Neural cell (in vitro differentiated cells): ENCODE measurements around the gene HPSE2. TPM values are rescaled to one million over a fixed set of nuclear protein-coding genes. Genes with fewer than 3 reads are reported as not detected.

ENCODE experiments used
- H2AFZ ChIP-seq: fragments of 200-600, 300-800 bp; sonication (generic), shearing (Covaris generic); 2 replicates; pipeline ENCODE4 v1.6.0; 2014; ENCODE audit warnings: low read depth, mild to moderate bottlenecking, antibody characterized with exemption, low read length, moderate library complexity
- H3F3A ChIP-seq: fragments of 200-600 bp; shearing (Covaris generic); 2 replicates; pipeline ENCODE4 v1.6.1; 2016; ENCODE audit warnings: mild to moderate bottlenecking, moderate library complexity, mixed read lengths, antibody characterized with exemption, low read length; ENCODE audit not compliant: insufficient read depth, poor library complexity, severe bottlenecking
- H3K27ac ChIP-seq: fragments of 200-600, 300-800 bp; sonication (generic), shearing (Covaris generic); 2 replicates; pipeline ENCODE4 v1.5.1; 2014; ENCODE audit warnings: mild to moderate bottlenecking, low read length, moderate library complexity
- H3K27me3 ChIP-seq: fragments of 300-800, 200-600 bp; sonication (generic), shearing (Covaris generic); 2 replicates; pipeline ENCODE4 v1.6.0; 2014; ENCODE audit warnings: mild to moderate bottlenecking, low read depth, low read length, moderate library complexity; ENCODE audit not compliant: insufficient read depth
- H3K36me3 ChIP-seq: fragments of 300-800, 200-600 bp; sonication (generic), shearing (Covaris generic); 2 replicates; pipeline ENCODE4 v1.5.1; 2014; ENCODE audit warnings: mild to moderate bottlenecking, antibody characterized with exemption, low read length, moderate library complexity; ENCODE audit not compliant: insufficient read depth
- H3K4me2 ChIP-seq: fragments of 300-800, 200-600 bp; sonication (generic), shearing (Covaris generic); 2 replicates; pipeline ENCODE4 v1.6.0; 2014; ENCODE audit warnings: mild to moderate bottlenecking, low read length
- H3K4me3 ChIP-seq: fragments of 300-800, 200-600 bp; sonication (generic), shearing (Covaris generic); 2 replicates; pipeline ENCODE4 v1.5.1; 2014; ENCODE audit warnings: mild to moderate bottlenecking, low read length, moderate library complexity
- H3K79me2 ChIP-seq: fragments of 200-600 bp; shearing (Covaris generic); replicated peaks from 2 replicates; pipeline ENCODE4 v1.6.0; 2014; ENCODE audit warnings: mild to moderate bottlenecking, low read length, moderate library complexity; ENCODE audit not compliant: insufficient read depth
- H3K9ac ChIP-seq: fragments of 300-800, 200-600 bp; sonication (generic), shearing (Covaris generic); 2 replicates; pipeline ENCODE4 v1.6.1; 2016; ENCODE audit warnings: mild to moderate bottlenecking, low read length, mixed read lengths
- H3K9me2 ChIP-seq: fragments of 200-600 bp; shearing (Covaris generic); 2 replicates; pipeline ENCODE4 v1.6.1; 2016; ENCODE audit warnings: mild to moderate bottlenecking, low read length, mixed read lengths; ENCODE audit not compliant: insufficient read depth
- H3K9me3 ChIP-seq: fragments of 200-600, 300-800 bp; sonication (generic), shearing (Covaris generic); 2 replicates; pipeline ENCODE4 v1.6.1; 2016; ENCODE audit warnings: mild to moderate bottlenecking, mixed run types, low read length, moderate library complexity, mixed read lengths
- H4K20me1 ChIP-seq: fragments of 200-600 bp; shearing (Covaris generic); 2 replicates; pipeline ENCODE4 v1.6.1; 2016; ENCODE audit warnings: mild to moderate bottlenecking, mixed run types; ENCODE audit not compliant: insufficient read depth
- CTCF ChIP-seq: fragments of 450-650 bp; IDR thresholded peaks from 2 replicates; pipeline ENCODE4 v1.5.1; 2014; ENCODE audit warnings: antibody characterized with exemption, mild to moderate bottlenecking, moderate library complexity; ENCODE audit not compliant: poor library complexity, severe bottlenecking
- EP300 ChIP-seq: fragments of 450-650 bp; conservative IDR thresholded peaks from 2 replicates; pipeline ENCODE4 v1.6.1; 2014; ENCODE audit warnings: antibody characterized with exemption, mild to moderate bottlenecking, moderate library complexity; ENCODE audit not compliant: poor library complexity, severe bottlenecking
- EZH2 ChIP-seq: fragments of 200-600, 300-800 bp; shearing (Covaris generic), sonication (generic); IDR thresholded peaks from 2 replicates; pipeline ENCODE4 v1.6.1; 2014; ENCODE audit warnings: antibody characterized with exemption, low read length, borderline replicate concordance, mild to moderate bottlenecking; ENCODE audit not compliant: insufficient read depth, poor library complexity, severe bottlenecking
- MXI1 ChIP-seq: fragments of 450-650 bp; conservative IDR thresholded peaks from 2 replicates; pipeline ENCODE4 v1.6.1; 2014; ENCODE audit warnings: antibody characterized with exemption, mild to moderate bottlenecking; ENCODE audit not compliant: poor library complexity, severe bottlenecking
- POLR2AphosphoS5 ChIP-seq: IDR thresholded peaks from 2 replicates; pipeline ENCODE4 v1.6.1; 2012
- RAD21 ChIP-seq: fragments of 450-650 bp; conservative IDR thresholded peaks from 2 replicates; pipeline ENCODE4 v1.6.1; 2014; ENCODE audit warnings: antibody characterized with exemption, mild to moderate bottlenecking, moderate library complexity
- REST ChIP-seq: IDR thresholded peaks from 2 replicates; pipeline ENCODE4 v1.6.1; 2012; ENCODE audit warnings: borderline replicate concordance
- SMC3 ChIP-seq: fragments of 450-650 bp; conservative IDR thresholded peaks from 2 replicates; pipeline ENCODE4 v1.6.1; 2014; ENCODE audit warnings: antibody characterized with exemption, mild to moderate bottlenecking, moderate library complexity; ENCODE audit not compliant: poor library complexity
- TAF1 ChIP-seq: IDR thresholded peaks from 2 replicates; pipeline ENCODE4 v1.6.1; 2012; ENCODE audit warnings: low read depth
- polyA plus RNA-seq: library from polyadenylated mRNA; depleted of rRNA; stranded (reverse); fragments of >200 nt; gene quantifications from 2 replicates; pipeline ENCODE4 v1.2.3, GENCODE V29; 2014

Gene HPSE2
- polyA plus RNA-seq, 1 donor from 2014 or later: not detected

GRCh38 chr10:98855403-98856189 lies 380.1 kb downstream of the HPSE2 start:
- TF ChIP-seq MXI1: no peak
- no peak for TF ChIP-seq CTCF
- TF ChIP-seq RAD21: no peak
- TF ChIP-seq EP300: no peak
- no peak for TF ChIP-seq POLR2AphosphoS5
- TF ChIP-seq SMC3: no peak
- no peak for TF ChIP-seq EZH2
- no peak for TF ChIP-seq REST
- TF ChIP-seq TAF1: no peak
- Histone ChIP-seq H3K79me2 (no peaks in the 10 kb centered on the region), H3F3A (no peaks in the 10 kb centered on the region), H3K9me3 (no peaks in the 10 kb centered on the region), H3K4me3 (no peak overlapping the region), H3K9me2 (no peaks in the 10 kb centered on the region), H3K27ac (no peak overlapping the region), H3K4me2 (no peak overlapping the region), H2AFZ (no peak overlapping the region), H3K27me3 (no peaks in the 10 kb centered on the region), H3K36me3 (no peaks in the 10 kb centered on the region), H3K9ac (no peak overlapping the region), H4K20me1 (no peaks in the 10 kb centered on the region)

- H3K9me3 ChIP-seq: no peaks in the 10 kb centered on the region
Measured at GRCh38 chr10:98852686-98853085, 383.0 kb downstream of the HPSE2 start.

More at GRCh38 chr10:98852686-98853085, 383.0 kb downstream of the HPSE2 start:
- Histone ChIP-seq H2AFZ (no peak overlapping the region), H4K20me1 (no peaks in the 10 kb centered on the region), H3K27me3 (no peaks in the 10 kb centered on the region), H3F3A (no peaks in the 10 kb centered on the region), H3K27ac (no peak overlapping the region), H3K79me2 (no peaks in the 10 kb centered on the region), H3K9ac (no peak overlapping the region), H3K9me2 (no peaks in the 10 kb centered on the region), H3K4me3 (no peak overlapping the region), H3K4me2 (no peak overlapping the region), H3K36me3 (no peaks in the 10 kb centered on the region)
- TF ChIP-seq TAF1 (no peak), EZH2 (no peak), CTCF (no peak), POLR2AphosphoS5 (no peak), REST (no peak), RAD21 (no peak), EP300 (no peak), SMC3 (no peak), MXI1 (no peak)
